Common myeloid progenitor, CD34-positive (primary cell): ENCODE data around the gene PDZD7.
"Not testable (repeated sequence)": the region's sequence is repeated elsewhere in the genome, so short reads cannot be mapped to it uniquely, and the experiment has no call there.

Source experiments
- CTCF ChIA-PET: fragments of 350-600 bp; sonication (Branson Sonifier 250); formaldehyde crosslinking; loops from one replicate; lab custom pipeline; 2021; ENCODE audit warnings: antibody characterized with exemption; lab: Charles Lee
- POLR2A ChIA-PET: fragments of 350-600 bp; sonication (Branson Sonifier 250); formaldehyde crosslinking; loops from one replicate; lab custom pipeline; 2021; ENCODE audit warnings: antibody characterized with exemption; lab: Charles Lee
- DNase-seq, 3 donors: peaks; one replicate each; pipeline versions ENCODE4 v3.0.0 to v3.0.0-alpha.2; 2013
- H3K27ac ChIP-seq, 2 experiments: 1 replicate in 1 of 2; 2 replicates in 1 of 2; pipeline ENCODE4 v1.7.0; 2013; ENCODE audit warnings: inconsistent platforms in 2 of 2, low read length in 2 of 2, mild to moderate bottlenecking in 2 of 2, low read depth in 1 of 2, moderate library complexity in 1 of 2; ENCODE audit not compliant: severe bottlenecking in 2 of 2, insufficient read depth in 1 of 2, poor library complexity in 1 of 2
- H3K27me3 ChIP-seq, 5 experiments: replicated peaks in 2 of 5; 1 replicate in 3 of 5; 2 replicates in 2 of 5; pipeline versions ENCODE4 v1.6.1 to v1.7.0; 2013; ENCODE audit warnings: low read length in 4 of 5, mild to moderate bottlenecking in 2 of 5, moderate library complexity in 2 of 5, inconsistent platforms in 1 of 5; ENCODE audit not compliant: insufficient read depth in 5 of 5, control insufficient read depth in 4 of 5
- H3K36me3 ChIP-seq, 4 experiments: 1 replicate in 2 of 4; 2 replicates in 2 of 4; pipeline versions ENCODE4 v1.6.1 to v1.7.0; 2013; ENCODE audit warnings: low read length in 3 of 4, control low read depth in 1 of 4, mild to moderate bottlenecking in 1 of 4; ENCODE audit not compliant: control insufficient read depth in 4 of 4, insufficient read depth in 4 of 4
- H3K4me1 ChIP-seq, 4 experiments: 1 replicate in 3 of 4; 2 replicates in 1 of 4; pipeline versions ENCODE4 v1.6.1 to v1.7.1; 2013; ENCODE audit warnings: low read length in 3 of 4, mild to moderate bottlenecking in 3 of 4, control low read depth in 1 of 4, inconsistent platforms in 1 of 4, moderate library complexity in 1 of 4; ENCODE audit not compliant: control insufficient read depth in 4 of 4, insufficient read depth in 4 of 4; ENCODE audit errors: control extremely low read depth in 1 of 4
- H3K4me3 ChIP-seq, 7 experiments: 1 replicate in 4 of 7; 2 replicates in 3 of 7; pipeline versions ENCODE4 v1.5.1 to v1.7.0; 2013; ENCODE audit warnings: mild to moderate bottlenecking in 7 of 7, low read length in 6 of 7, moderate library complexity in 6 of 7, inconsistent platforms in 2 of 7, low read depth in 2 of 7, control low read depth in 1 of 7; ENCODE audit not compliant: insufficient read depth in 4 of 7, control insufficient read depth in 1 of 7; ENCODE audit errors: extremely low read depth in 1 of 7
- H3K9me3 ChIP-seq, 5 experiments: 1 replicate in 4 of 5; 2 replicates in 1 of 5; pipeline versions ENCODE4 v1.6.1 to v1.7.1; 2013; ENCODE audit warnings: low read length in 4 of 5, mild to moderate bottlenecking in 2 of 5, inconsistent platforms in 1 of 5, low read depth in 1 of 5, moderate library complexity in 1 of 5; ENCODE audit not compliant: control insufficient read depth in 4 of 5, insufficient read depth in 2 of 5; ENCODE audit errors: control extremely low read depth in 1 of 5
- WGBS: methylation state at CpG from one replicate; pipeline ENCODE4 v1.1.5; 2013; ENCODE audit not compliant: insufficient coverage; 5-methylcytosine and 5-hydroxymethylcytosine counted together

Gene PDZD7

GRCh38 chr10:100979791-100980272 is 51.1 kb downstream of the PDZD7 start:
- Histone ChIP-seq H3K9me3 (no peaks in the 10 kb centered on the region), H3K36me3 (peaks cover 6 to 35% (median 20%) of the 10 kb centered on the region in 4 experiments), H3K27ac (no peak overlapping the region), H3K4me1 (no peaks in the 10 kb centered on the region), H3K27me3 (no peaks in the 10 kb centered on the region), H3K4me3 (no peak overlapping the region)
- no peak for DNase-seq
- ChIA-PET POLR2A (no interaction called here), CTCF (interaction anchor here (0.7 to 2.4 kb wide), 3 partner anchors 10 to 35 kb away, joined by 3 to 10 read pairs (median 4); partner anchors contain the start of gene SEMA4G)
- 98% methylated on average over 16 of the region's 16 CpGs for WGBS

GRCh38 chr10:100978901-100979195 is 52.1 kb downstream of the PDZD7 start:
- Histone ChIP-seq H3K4me3 (no peak overlapping the region), H3K9me3 (no peaks in the 10 kb centered on the region), H3K27ac (no peak overlapping the region), H3K4me1 (no peaks in the 10 kb centered on the region), H3K36me3 (peaks cover 6 to 31% (median 20%) of the 10 kb centered on the region in 4 experiments), H3K27me3 (no peaks in the 10 kb centered on the region)
- no peak for DNase-seq
- WGBS: 96% methylated on average over 10 of the region's 10 CpGs
- CTCF ChIA-PET: interaction anchor here (1.5 kb wide), 1 partner anchor 36 kb away, joined by 4 read pairs; no protein-coding TSS in a partner anchor
- POLR2A ChIA-PET: no interaction called here

GRCh38 chr10:100978121-100978900 is 52.6 kb downstream of the PDZD7 start:
- Histone ChIP-seq H3K27me3 (no peaks in the 10 kb centered on the region), H3K27ac (no peak overlapping the region), H3K4me3 (no peak overlapping the region), H3K4me1 (no peaks in the 10 kb centered on the region), H3K9me3 (no peaks in the 10 kb centered on the region), H3K36me3 (peaks cover 6 to 27% (median 19%) of the 10 kb centered on the region in 4 experiments)
- ChIA-PET CTCF (no interaction called here), POLR2A (no interaction called here)
- DNase-seq: no peak
- WGBS: 91% methylated on average over 7 of the region's 13 CpGs

- Histone ChIP-seq H3K27me3 (no peaks in the 10 kb centered on the region), H3K4me3 (no peak overlapping the region), H3K4me1 (no peaks in the 10 kb centered on the region), H3K27ac (no peak overlapping the region), H3K9me3 (no peaks in the 10 kb centered on the region), H3K36me3 (peaks cover 6 to 23% (median 14%) of the 10 kb centered on the region in 4 experiments)
- POLR2A ChIA-PET: no interaction called here
- WGBS: 92% methylated on average over 4 of the region's 6 CpGs
- CTCF ChIA-PET: interaction anchor here (1.0 to 1.5 kb wide), 2 partner anchors 11 to 37 kb away, joined by 3 to 6 read pairs; no protein-coding TSS in a partner anchor
- no peak for DNase-seq
Observed at GRCh38 chr10:100977436-100977835, 53.5 kb downstream of the PDZD7 start.

GRCh38 chr10:100976906-100977305 is 54.0 kb downstream of the PDZD7 start:
- Histone ChIP-seq H3K9me3 (no peaks in the 10 kb centered on the region), H3K27me3 (no peaks in the 10 kb centered on the region), H3K27ac (no peak overlapping the region), H3K36me3 (peaks cover 6 to 23% (median 13%) of the 10 kb centered on the region in 4 experiments), H3K4me3 (no peak overlapping the region), H3K4me1 (no peaks in the 10 kb centered on the region)
- CTCF ChIA-PET: interaction anchor here (1.0 to 1.5 kb wide), 3 partner anchors 9 to 37 kb away, joined by 3 to 6 read pairs (median 4); no protein-coding TSS in a partner anchor
- 100% methylated on average over 3 of the region's 3 CpGs for WGBS
- POLR2A ChIA-PET: no interaction called here
- no peak for DNase-seq

- POLR2A ChIA-PET, H3K27ac ChIP-seq, H3K4me3 ChIP-seq, H3K9me3 ChIP-seq, DNase-seq, H3K27me3 ChIP-seq, H3K4me1 ChIP-seq: not testable (repeated sequence)
- 93% methylated on average over 6 of the region's 8 CpGs for WGBS
- H3K36me3 ChIP-seq: peaks cover 2 to 11% (median 6%) of the 10 kb centered on the region in 4 experiments
- CTCF ChIA-PET: interaction anchor here (1.2 kb wide), 1 partner anchor 27 kb away, joined by 3 read pairs; no protein-coding TSS in a partner anchor
Observed at GRCh38 chr10:100975397-100975796, 55.5 kb downstream of the PDZD7 start.
